Ishikawa (cell line): Measurements from ENCODE around the gene TGFB1.

Experiments used
- CREB1 ChIP-seq: IDR thresholded peaks from 2 replicates; pipeline ENCODE4 v1.6.1; 2012; ENCODE audit warnings: low read depth
- EGR1 ChIP-seq: IDR thresholded peaks from 2 replicates; pipeline ENCODE4 v1.6.1; 2012
- EP300 ChIP-seq: IDR thresholded peaks from 2 replicates; pipeline ENCODE4 v1.6.1; 2012; ENCODE audit warnings: borderline replicate concordance
- FOXM1 ChIP-seq: IDR thresholded peaks from 2 replicates; pipeline ENCODE4 v1.6.1; 2012; ENCODE audit warnings: low read depth, borderline replicate concordance
- TCF12 ChIP-seq: IDR thresholded peaks from 2 replicates; pipeline ENCODE4 v1.6.1; 2012; ENCODE audit warnings: low read depth
- YY1 ChIP-seq: IDR thresholded peaks from 2 replicates; pipeline ENCODE4 v1.6.1; 2012; ENCODE audit warnings: low read depth
- ZBTB7A ChIP-seq: IDR thresholded peaks from 2 replicates; pipeline ENCODE4 v1.6.1; 2012; ENCODE audit warnings: low read depth
- TF ChIP-seq, protein P1 (sequence below): IDR thresholded peaks from 2 replicates; pipeline ENCODE4 v1.6.1; 2012; ENCODE audit warnings: low read depth, mild to moderate bottlenecking
- TF ChIP-seq, protein P2 (sequence below): IDR thresholded peaks from 2 replicates; pipeline ENCODE4 v1.6.1; 2012

DNA sequence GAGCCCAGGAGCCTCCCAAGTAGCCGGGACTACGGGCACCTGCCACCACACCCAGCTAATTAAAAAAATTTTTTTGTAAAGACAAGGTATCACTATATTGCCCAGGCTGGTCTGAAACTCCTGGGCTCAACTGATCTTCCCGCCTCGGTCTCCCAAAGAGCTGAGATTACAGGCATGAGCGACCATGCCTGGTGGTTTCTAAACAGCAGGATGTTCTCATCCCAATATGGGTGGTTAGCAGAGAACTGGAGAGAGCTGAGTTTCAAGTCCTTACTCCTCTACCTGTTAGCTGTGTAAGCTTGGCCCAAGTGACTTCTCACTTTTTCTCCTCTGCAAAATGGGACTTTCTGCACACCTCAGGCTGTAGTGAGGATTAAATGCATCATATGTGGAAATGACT is 30.6 kb upstream of the TGFB1 start:
- no peak for TF ChIP-seq TCF12
- TF ChIP-seq, protein P1, sequence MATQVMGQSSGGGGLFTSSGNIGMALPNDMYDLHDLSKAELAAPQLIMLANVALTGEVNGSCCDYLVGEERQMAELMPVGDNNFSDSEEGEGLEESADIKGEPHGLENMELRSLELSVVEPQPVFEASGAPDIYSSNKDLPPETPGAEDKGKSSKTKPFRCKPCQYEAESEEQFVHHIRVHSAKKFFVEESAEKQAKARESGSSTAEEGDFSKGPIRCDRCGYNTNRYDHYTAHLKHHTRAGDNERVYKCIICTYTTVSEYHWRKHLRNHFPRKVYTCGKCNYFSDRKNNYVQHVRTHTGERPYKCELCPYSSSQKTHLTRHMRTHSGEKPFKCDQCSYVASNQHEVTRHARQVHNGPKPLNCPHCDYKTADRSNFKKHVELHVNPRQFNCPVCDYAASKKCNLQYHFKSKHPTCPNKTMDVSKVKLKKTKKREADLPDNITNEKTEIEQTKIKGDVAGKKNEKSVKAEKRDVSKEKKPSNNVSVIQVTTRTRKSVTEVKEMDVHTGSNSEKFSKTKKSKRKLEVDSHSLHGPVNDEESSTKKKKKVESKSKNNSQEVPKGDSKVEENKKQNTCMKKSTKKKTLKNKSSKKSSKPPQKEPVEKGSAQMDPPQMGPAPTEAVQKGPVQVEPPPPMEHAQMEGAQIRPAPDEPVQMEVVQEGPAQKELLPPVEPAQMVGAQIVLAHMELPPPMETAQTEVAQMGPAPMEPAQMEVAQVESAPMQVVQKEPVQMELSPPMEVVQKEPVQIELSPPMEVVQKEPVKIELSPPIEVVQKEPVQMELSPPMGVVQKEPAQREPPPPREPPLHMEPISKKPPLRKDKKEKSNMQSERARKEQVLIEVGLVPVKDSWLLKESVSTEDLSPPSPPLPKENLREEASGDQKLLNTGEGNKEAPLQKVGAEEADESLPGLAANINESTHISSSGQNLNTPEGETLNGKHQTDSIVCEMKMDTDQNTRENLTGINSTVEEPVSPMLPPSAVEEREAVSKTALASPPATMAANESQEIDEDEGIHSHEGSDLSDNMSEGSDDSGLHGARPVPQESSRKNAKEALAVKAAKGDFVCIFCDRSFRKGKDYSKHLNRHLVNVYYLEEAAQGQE: no peak
- TF ChIP-seq EGR1: no peak
- TF ChIP-seq, protein P2, sequence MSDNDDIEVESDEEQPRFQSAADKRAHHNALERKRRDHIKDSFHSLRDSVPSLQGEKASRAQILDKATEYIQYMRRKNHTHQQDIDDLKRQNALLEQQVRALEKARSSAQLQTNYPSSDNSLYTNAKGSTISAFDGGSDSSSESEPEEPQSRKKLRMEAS: no peak
- TF ChIP-seq EP300: no peak
- no peak for TF ChIP-seq YY1
- no peak for TF ChIP-seq CREB1
- no peak for TF ChIP-seq FOXM1
- TF ChIP-seq ZBTB7A: no peak
